Measurements from ENCODE around the gene BNC2. TPM values are rescaled to one million over a fixed set of nuclear protein-coding genes. Genes with fewer than 3 reads are reported as not detected.

The BNC2 gene
- total and polyA plus RNA-seq, 2 of the 4 experiments (the other 2 are of a cell fraction), result 15.5 to 45.2 TPM

GRCh38 chr9:16653491-16654399 lies 216.7 kb downstream of the BNC2 start:
- in situ Hi-C loops (cut with MboI; ENCODE audit: low sequenced_read_pairs), result no loop called here
- no peak for DNase-seq
- peak overlapping the region; percentile 55 for H2AK9ac ChIP-seq (replicated peaks; ENCODE audit: low read depth, low read length, poor library complexity)
- peak overlapping the region; percentile 96 for H3K4me2 ChIP-seq (ENCODE audit: low read depth, low read length)
- H3K36me3 ChIP-seq (ENCODE audit: control insufficient read depth, insufficient read depth, low read length), result no peaks in the 10 kb centered on the region
- H3K79me1 ChIP-seq (ENCODE audit: low read depth in 1 of 2, low read length in 2 of 2), result peaks cover 17 to 56% of the 10 kb centered on the region in 2 experiments
- peak overlapping the region; percentile 93 for H2AK5ac ChIP-seq (ENCODE audit: low read depth, low read length)
- ATAC-seq (ENCODE audit: low read depth), result peak; percentile 43
- H2BK5ac ChIP-seq (ENCODE audit: low read depth, low read length, poor library complexity, severe bottlenecking), result peak overlapping the region; percentile 21
- peak overlapping the region; percentile 76 for H3K4ac ChIP-seq (ENCODE audit: low read depth, low read length)
- H3K9me1 ChIP-seq (ENCODE audit: insufficient read depth, low read length), result peaks cover 8% of the 10 kb centered on the region
- peak overlapping the region; percentile 64 for H2BK120ac ChIP-seq (ENCODE audit: low read depth, low read length)
- ChIA-PET CTCF (no interaction called here), POLR2A (ENCODE audit: unreplicated experiment) (no interaction called here)
- peaks cover 16% of the 10 kb centered on the region; the same call in 1 of the 2 replicates for H3K4me1 ChIP-seq (ENCODE audit: control insufficient read depth, insufficient read depth, low read length)
- no CpG with 5 or more reads among the region's 13 CpGs for WGBS, 2 experiments (ENCODE audit: extremely low coverage in 2 of 2, insufficient read length in 1 of 2)
- peak overlapping the region; percentile 45 for H2BK20ac ChIP-seq (ENCODE audit: low read depth, low read length)
- H3K9ac ChIP-seq (ENCODE audit: low read depth, low read length), result peak overlapping the region; percentile 72
- no TSS peak for BruUV-seq (replicated peaks)
- H2AFZ ChIP-seq (replicated peaks; ENCODE audit: low read length, poor library complexity), result peak overlapping the region; percentile 45
- peak overlapping the region; percentile 84 for H4K5ac ChIP-seq (ENCODE audit: low read depth, low read length)
- peak overlapping the region; percentile 62 for H3K18ac ChIP-seq (ENCODE audit: low read depth, low read length)
- H3K27ac ChIP-seq (ENCODE audit: insufficient read depth, low read length), result peak overlapping the region; percentile 49
- H2BK15ac ChIP-seq (ENCODE audit: low read depth, low read length), result peak overlapping the region; percentile 16; the same call in 2 of the 3 replicates
- intact Hi-C loops (cut with micrococcal nuclease), result loop anchor here (2.0 to 5.0 kb wide), 2 partner anchors 51 to 214 kb away; no protein-coding TSS in a partner anchor
- peaks cover 3% of the 10 kb centered on the region; the same call in 1 of the 2 replicates for H4K20me1 ChIP-seq (ENCODE audit: insufficient read depth, low read length)
- H4K91ac ChIP-seq (ENCODE audit: insufficient read depth, low read depth, low read length), result peak overlapping the region; percentile 42
- H3K23ac ChIP-seq (ENCODE audit: low read depth, low read length), result peak overlapping the region; percentile 96
- H3K9me3 ChIP-seq (ENCODE audit: control insufficient read depth, insufficient read depth, low read length), result no peaks in the 10 kb centered on the region
- peak overlapping the region; percentile 65; the same call in 1 of the 2 replicates for H3K56ac ChIP-seq (ENCODE audit: extremely low read depth, insufficient read depth, low read length)
- H3K4me3 ChIP-seq (ENCODE audit: insufficient read depth, low read depth, low read length), result peak overlapping the region; percentile 45
- peak overlapping the region; percentile 67 to 83 for H4K8ac ChIP-seq (ENCODE audit: low read depth in 2 of 2, low read length in 2 of 2)
- no peak for TF ChIP-seq POLR2A (IDR thresholded peaks at IDR 0.05; ENCODE audit: low read depth, low read length)
- no peak for TF ChIP-seq RCOR1 (IDR thresholded peaks at IDR 0.05; ENCODE audit: insufficient replicate concordance, low read length)
- no peak for TF ChIP-seq NFE2L2 (IDR thresholded peaks at IDR 0.05; ENCODE audit: low read depth, low read length)
- TF ChIP-seq CHD1 (IDR thresholded peaks at IDR 0.05; ENCODE audit: low read depth, low read length), result no peak
- TF ChIP-seq CEBPB (IDR thresholded peaks at IDR 0.05; ENCODE audit: low read depth, low read length), result no peak
- TF ChIP-seq BHLHE40 (IDR thresholded peaks at IDR 0.05; ENCODE audit: low read depth, low read length), result no peak
- TF ChIP-seq RFX5 (IDR thresholded peaks at IDR 0.05; ENCODE audit: low read depth, low read length), result no peak
- TF ChIP-seq CTCF (conservative IDR thresholded peaks at IDR 0.05; ENCODE audit: low read depth, low read length), result no peak
- TF ChIP-seq ELK1 (IDR thresholded peaks at IDR 0.05; ENCODE audit: borderline replicate concordance, low read depth, low read length), result no peak
- TF ChIP-seq RAD21 (IDR thresholded peaks at IDR 0.05; ENCODE audit: low read length), result no peak
- no peak for TF ChIP-seq SMC3 (IDR thresholded peaks at IDR 0.05; ENCODE audit: low read depth, low read length)
- no peak for TF ChIP-seq FOS (IDR thresholded peaks at IDR 0.05; ENCODE audit: low read depth, low read length)
- dilution Hi-C loops (cut with HindIII; ENCODE audit: low sequenced_read_pairs, unreplicated experiment), result no loop called here
- H3K14ac ChIP-seq (replicated peaks; ENCODE audit: low read depth, low read length), result peak overlapping the region; percentile 93
- H3K27me3 ChIP-seq (ENCODE audit: control insufficient read depth, insufficient read depth, low read length), result no peaks in the 10 kb centered on the region
